Fibroblast of villous mesenchyme (primary cell): ENCODE data around the gene LCP2. TPM values are rescaled to one million over a fixed set of nuclear protein-coding genes. Genes with fewer than 3 reads are reported as not detected.

Experiments
- DNase-seq: peaks from one replicate; pipeline ENCODE4 v3.0.0-alpha.2; 2010; ENCODE audit warnings: low read depth
- H3K4me3 ChIP-seq: 2 replicates; pipeline ENCODE4 v1.5.1; 2011; ENCODE audit warnings: low read depth, mild to moderate bottlenecking, low read length
- total RNA-seq: library from RNA; depleted of rRNA; stranded (reverse); fragments of >200 nt; gene quantifications from 2 replicates; pipeline ENCODE4 v1.2.3, GENCODE V29; 2012
- TF ChIP-seq, protein P1 (sequence below): IDR thresholded peaks from 2 replicates; pipeline ENCODE4 v1.5.1; 2012; ENCODE audit warnings: low read depth, mild to moderate bottlenecking, low read length; ENCODE audit not compliant: insufficient read depth

Gene LCP2
- total RNA-seq: not detected in 2 replicates

- DNase-seq: no peak
- TF ChIP-seq, protein P1, sequence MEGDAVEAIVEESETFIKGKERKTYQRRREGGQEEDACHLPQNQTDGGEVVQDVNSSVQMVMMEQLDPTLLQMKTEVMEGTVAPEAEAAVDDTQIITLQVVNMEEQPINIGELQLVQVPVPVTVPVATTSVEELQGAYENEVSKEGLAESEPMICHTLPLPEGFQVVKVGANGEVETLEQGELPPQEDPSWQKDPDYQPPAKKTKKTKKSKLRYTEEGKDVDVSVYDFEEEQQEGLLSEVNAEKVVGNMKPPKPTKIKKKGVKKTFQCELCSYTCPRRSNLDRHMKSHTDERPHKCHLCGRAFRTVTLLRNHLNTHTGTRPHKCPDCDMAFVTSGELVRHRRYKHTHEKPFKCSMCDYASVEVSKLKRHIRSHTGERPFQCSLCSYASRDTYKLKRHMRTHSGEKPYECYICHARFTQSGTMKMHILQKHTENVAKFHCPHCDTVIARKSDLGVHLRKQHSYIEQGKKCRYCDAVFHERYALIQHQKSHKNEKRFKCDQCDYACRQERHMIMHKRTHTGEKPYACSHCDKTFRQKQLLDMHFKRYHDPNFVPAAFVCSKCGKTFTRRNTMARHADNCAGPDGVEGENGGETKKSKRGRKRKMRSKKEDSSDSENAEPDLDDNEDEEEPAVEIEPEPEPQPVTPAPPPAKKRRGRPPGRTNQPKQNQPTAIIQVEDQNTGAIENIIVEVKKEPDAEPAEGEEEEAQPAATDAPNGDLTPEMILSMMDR: no peak
- no peak within 1 kb of the TSS for H3K4me3 ChIP-seq
Observed at GRCh38 chr5:170297589-170298462, at the start of gene LCP2. Gene LCP2 (minus strand): TSS chr5:170297777. CDS start chr5:170297611, 166 bp downstream.

DNA sequence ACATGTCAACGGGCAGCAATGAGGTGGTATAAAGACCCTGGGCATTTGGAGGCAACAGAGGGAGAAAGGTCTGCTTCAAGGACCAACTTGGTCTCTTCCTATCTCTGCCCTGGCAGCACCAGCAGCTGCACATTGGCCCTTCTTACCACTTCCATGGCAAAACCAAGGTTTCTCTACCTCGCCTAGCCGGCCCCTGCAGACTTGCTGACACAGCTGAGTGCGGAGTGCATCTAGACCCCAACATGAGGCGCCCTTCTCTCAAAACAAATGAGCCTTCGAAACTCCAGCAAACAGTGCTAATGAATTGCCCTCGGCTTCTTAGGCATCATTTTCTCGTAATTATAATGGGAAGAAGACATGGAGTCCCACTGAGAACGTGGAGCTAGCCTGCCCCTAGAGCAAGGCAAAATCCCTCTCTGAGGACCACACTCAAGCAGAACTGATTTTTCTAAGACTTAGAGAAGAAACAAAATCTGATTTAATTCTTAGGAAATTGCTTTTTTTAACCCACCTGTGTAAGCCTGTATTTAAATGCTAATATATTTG, 49.5 kb upstream of the LCP2 start:
- H3K4me3 ChIP-seq: no peak overlapping the region
- no peak for DNase-seq
- TF ChIP-seq, protein P1: no peak

DNA sequence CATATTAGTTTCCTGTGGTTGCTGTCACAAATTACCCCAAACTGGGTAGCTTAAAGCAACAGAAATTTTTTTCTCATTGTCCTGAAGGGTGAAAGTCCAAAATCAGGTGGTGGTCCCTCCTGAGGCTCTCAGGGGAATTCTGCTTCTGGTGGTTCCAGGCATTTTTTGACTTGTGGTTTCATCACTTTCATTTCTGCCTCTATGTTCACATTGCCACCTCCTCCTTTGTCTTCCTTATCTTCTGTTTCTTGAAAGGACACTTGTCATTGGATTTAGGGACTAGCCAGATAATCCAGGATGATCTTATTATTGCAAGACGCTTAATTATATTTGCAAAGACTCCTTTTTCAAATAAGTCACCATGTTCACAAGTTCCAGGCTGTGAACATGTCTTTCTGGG, 48.4 kb upstream of the LCP2 start:
- TF ChIP-seq, protein P1: no peak
- H3K4me3 ChIP-seq: no peak overlapping the region
- DNase-seq: no peak

DNA sequence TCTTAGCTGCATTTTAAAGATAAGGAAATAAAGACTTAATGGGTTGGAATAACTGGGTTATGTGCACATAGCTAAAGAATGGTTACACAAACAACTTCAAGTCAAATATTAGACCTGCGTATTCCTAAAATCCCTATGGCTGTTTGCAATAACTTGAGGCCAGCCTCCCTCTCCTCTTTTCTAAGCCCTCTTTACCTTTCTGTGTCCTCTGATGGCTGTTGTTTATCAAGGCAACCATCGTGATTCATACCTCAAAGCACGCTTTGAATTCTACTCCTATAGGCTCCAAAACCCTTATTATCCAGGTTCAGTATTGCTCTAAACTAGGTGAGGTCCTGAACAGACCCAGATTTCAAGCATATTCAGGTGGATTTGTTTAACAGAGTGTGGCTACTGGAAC, 45.6 kb upstream of the LCP2 start:
- H3K4me3 ChIP-seq: no peak overlapping the region
- DNase-seq: no peak
- TF ChIP-seq, protein P1: no peak

- DNase-seq: no peak
- no peak overlapping the region for H3K4me3 ChIP-seq
- TF ChIP-seq, protein P1: no peak
Observed at GRCh38 chr5:170342153-170342725, 44.7 kb upstream of the LCP2 start.

DNA sequence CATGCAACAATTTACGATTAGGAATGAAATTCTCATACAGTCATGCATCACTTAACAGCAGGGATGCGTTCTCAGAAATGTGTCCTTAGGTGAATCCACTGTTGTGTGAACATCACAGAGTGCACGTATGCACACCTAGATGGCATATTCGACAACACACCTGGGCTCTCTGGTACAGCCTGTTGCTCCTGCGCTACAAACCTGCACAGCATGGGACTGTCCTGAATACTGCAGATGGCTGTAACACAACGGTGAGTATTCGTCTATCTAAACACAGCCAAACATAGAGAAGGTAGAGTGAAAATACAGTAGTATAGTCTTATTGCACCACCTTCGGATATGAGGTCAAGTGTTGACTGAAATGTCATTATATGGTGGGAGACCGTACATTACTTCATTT, 44.0 kb upstream of the LCP2 start:
- H3K4me3 ChIP-seq: no peak overlapping the region
- DNase-seq: no peak
- TF ChIP-seq, protein P1: no peak
